T-helper 2 cell treated with Interferon-gamma antibody and Interleukin-4, amounts not matched to agents 5 μg/mL and 100 μg/mL, for 36 hours (primary cell): ENCODE data around the gene PLG.
"Not testable (repeated sequence)": the region's sequence is repeated elsewhere in the genome, so short reads cannot be mapped to it uniquely, and the experiment has no call there.

ENCODE experiments used
- DNase-seq: peaks from one replicate; pipeline ENCODE4 v3.0.0; 2021; ENCODE audit warnings: low spot score
- H3K27ac Mint-ChIP-seq: one replicate; pipeline ENCODE4 v1.8.0; 2021; ENCODE audit warnings: mild to moderate bottlenecking, mixed read lengths
- H3K27me3 Mint-ChIP-seq: one replicate; pipeline ENCODE4 v1.8.0; 2021; ENCODE audit warnings: low read depth, mixed read lengths
- H3K36me3 Mint-ChIP-seq: one replicate; pipeline ENCODE4 v1.8.0; 2021; ENCODE audit warnings: low read depth, mixed read lengths
- H3K4me1 Mint-ChIP-seq: one replicate; pipeline ENCODE4 v1.8.0; 2021; ENCODE audit warnings: low read depth, mixed read lengths
- H3K4me3 Mint-ChIP-seq: one replicate; pipeline ENCODE4 v1.8.0; 2022; ENCODE audit warnings: mild to moderate bottlenecking, moderate library complexity, mixed read lengths
- H3K9me3 Mint-ChIP-seq: one replicate; pipeline ENCODE4 v1.8.0; 2021; ENCODE audit warnings: mixed read lengths

PLG gene

DNA sequence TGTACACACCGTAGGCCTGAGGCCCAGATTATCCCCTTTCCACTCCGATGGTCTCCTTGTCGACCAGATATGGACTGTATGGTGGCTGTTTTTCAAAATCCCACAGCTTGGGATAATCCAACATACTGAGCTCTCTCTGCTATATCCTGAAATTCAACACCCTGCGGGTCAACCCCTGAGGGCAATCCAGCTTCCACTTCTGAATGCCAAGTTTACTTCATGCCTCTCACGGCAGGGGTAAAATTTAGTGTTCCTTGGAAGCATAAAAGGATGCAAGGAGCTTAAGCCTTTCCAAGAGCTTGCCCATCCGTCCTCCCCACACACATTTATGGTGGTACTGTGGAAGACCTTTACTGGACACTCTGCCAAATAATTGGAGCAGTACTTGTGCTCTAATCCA is 90.7 kb downstream of the PLG start:
- Mint-ChIP-seq H3K9me3 (peaks cover 11% of the 10 kb centered on the region), H3K4me3 (no peak overlapping the region), H3K27me3 (no peaks in the 10 kb centered on the region), H3K27ac (no peak overlapping the region), H3K4me1 (no peaks in the 10 kb centered on the region), H3K36me3 (no peaks in the 10 kb centered on the region)
- DNase-seq, result no peak

- no peaks in the 10 kb centered on the region for H3K4me1 Mint-ChIP-seq
- H3K36me3 Mint-ChIP-seq, result no peaks in the 10 kb centered on the region
- no peak overlapping the region for H3K4me3 Mint-ChIP-seq
- H3K27me3 Mint-ChIP-seq, result no peaks in the 10 kb centered on the region
- H3K27ac Mint-ChIP-seq, result no peak overlapping the region
- H3K9me3 Mint-ChIP-seq, result peaks cover 9% of the 10 kb centered on the region
- DNase-seq, result no peak
Measured at GRCh38 chr6:160793652-160794051, 91.6 kb downstream of the PLG start.

- no peak for DNase-seq
- H3K4me1 Mint-ChIP-seq, result no peaks in the 10 kb centered on the region
- no peak overlapping the region for H3K4me3 Mint-ChIP-seq
- H3K36me3 Mint-ChIP-seq, result no peaks in the 10 kb centered on the region
- no peaks in the 10 kb centered on the region for H3K27me3 Mint-ChIP-seq
- H3K27ac Mint-ChIP-seq, result no peak overlapping the region
- H3K9me3 Mint-ChIP-seq, result peaks cover 14% of the 10 kb centered on the region
Measured at GRCh38 chr6:160795721-160796120, 93.7 kb downstream of the PLG start.

DNA sequence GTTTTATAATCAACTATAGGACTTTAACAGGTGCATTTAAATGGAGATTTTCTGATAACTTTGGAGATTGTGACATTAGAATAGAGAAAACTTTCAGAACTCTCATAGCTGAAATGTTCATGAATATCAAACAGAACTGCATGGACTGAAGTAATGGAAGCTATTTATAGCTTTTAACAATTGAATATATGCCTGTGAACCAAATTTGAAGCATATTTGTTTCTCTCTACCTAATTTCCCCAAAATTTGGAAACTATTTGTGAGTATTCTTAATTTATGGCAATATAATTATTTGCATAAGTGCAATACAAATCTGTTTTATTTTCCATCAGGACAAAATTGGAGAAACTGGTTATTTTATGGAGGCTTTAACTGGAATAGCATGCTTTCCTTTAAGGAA is 96.6 kb downstream of the PLG start:
- no peak for DNase-seq
- peaks cover 14% of the 10 kb centered on the region for H3K9me3 Mint-ChIP-seq
- H3K4me1 Mint-ChIP-seq, result no peaks in the 10 kb centered on the region
- no peaks in the 10 kb centered on the region for H3K36me3 Mint-ChIP-seq
- H3K4me3 Mint-ChIP-seq, result no peak overlapping the region
- H3K27ac Mint-ChIP-seq, result no peak overlapping the region
- H3K27me3 Mint-ChIP-seq, result no peaks in the 10 kb centered on the region

- Mint-ChIP-seq H3K4me3 (no peak overlapping the region), H3K27ac (no peak overlapping the region), H3K36me3 (no peaks in the 10 kb centered on the region), H3K27me3 (no peaks in the 10 kb centered on the region), H3K4me1 (no peaks in the 10 kb centered on the region), H3K9me3 (peaks cover 14% of the 10 kb centered on the region)
- DNase-seq, result no peak
Measured at GRCh38 chr6:160799801-160800506, 97.9 kb downstream of the PLG start.

- Mint-ChIP-seq H3K4me1 (no peaks in the 10 kb centered on the region), H3K4me3 (no peak overlapping the region), H3K27me3 (no peaks in the 10 kb centered on the region), H3K27ac (no peak overlapping the region), H3K9me3 (peaks cover 14% of the 10 kb centered on the region), H3K36me3 (no peaks in the 10 kb centered on the region)
- DNase-seq, result no peak
Measured at GRCh38 chr6:160801418-160801817, 99.4 kb downstream of the PLG start.

GRCh38 chr6:160802049-160802448 is 100.0 kb downstream of the PLG start:
- H3K36me3 Mint-ChIP-seq, DNase-seq, H3K4me3 Mint-ChIP-seq, H3K4me1 Mint-ChIP-seq, H3K27me3 Mint-ChIP-seq, H3K27ac Mint-ChIP-seq: not testable (repeated sequence)
- H3K9me3 Mint-ChIP-seq, result peaks cover 11% of the 10 kb centered on the region
